H1 (cell line): ENCODE results near the gene UNC13D. TPM values are rescaled to one million over a fixed set of nuclear protein-coding genes. Genes with fewer than 3 reads are reported as not detected.

Experiments
- CTCF ChIA-PET: fragments of 300-600 bp; sonication (Branson Sonifier 250); formaldehyde crosslinking; loops from one replicate; lab custom pipeline; 2021; ENCODE audit not compliant: partially characterized antibody; lab: Charles Lee
- POLR2A ChIA-PET: fragments of 300-600 bp; sonication (Branson Sonifier 250); formaldehyde crosslinking; loops from one replicate; lab custom pipeline; 2021; ENCODE audit warnings: inconsistent platforms; ENCODE audit not compliant: partially characterized antibody; lab: Charles Lee
- DNase-seq, 2 experiments: peaks; one replicate each; pipeline versions ENCODE4 v3.0.0 to v3.0.0-alpha.2; 2010 to 2022; ENCODE audit warnings: low spot score in 2 of 2, low read depth in 1 of 2, mixed read lengths in 1 of 2
- FAIRE-seq: peaks from 2 replicates; lab custom pipeline; 2011; peaks lifted over from hg19 to GRCh38; lab: Jason Lieb, UNC
- H2AFZ ChIP-seq: 2 replicates; pipeline ENCODE4 v1.8.1; 2012; ENCODE audit warnings: low read length, inconsistent platforms
- H2AK5ac ChIP-seq: 2 replicates; pipeline ENCODE4 v1.6.1; 2013; ENCODE audit warnings: low read depth, low read length
- H2BK120ac ChIP-seq: replicated peaks from 2 replicates; pipeline ENCODE3; 2013; ENCODE audit warnings: low read depth, low read length, inconsistent platforms
- H2BK12ac ChIP-seq: 2 replicates; pipeline ENCODE4 v1.6.1; 2013; ENCODE audit warnings: low read depth, low read length
- H2BK15ac ChIP-seq: 2 replicates; pipeline ENCODE4 v1.6.1; 2013; ENCODE audit warnings: low read length
- H2BK20ac ChIP-seq: 2 replicates; pipeline ENCODE4 v1.6.1; 2013; ENCODE audit warnings: low read length
- H2BK5ac ChIP-seq: 2 replicates; pipeline ENCODE4 v1.6.1; 2013; ENCODE audit warnings: low read depth, low read length
- H3K14ac ChIP-seq: 2 replicates; pipeline ENCODE4 v1.6.1; 2013; ENCODE audit warnings: inconsistent platforms; ENCODE audit not compliant: insufficient read length
- H3K18ac ChIP-seq: 2 replicates; pipeline ENCODE4 v1.6.1; 2013; ENCODE audit warnings: low read length; ENCODE audit errors: extremely low read depth
- H3K23ac ChIP-seq: 2 replicates; pipeline ENCODE4 v1.6.1; 2013; ENCODE audit warnings: inconsistent platforms; ENCODE audit not compliant: insufficient read length
- H3K23me2 ChIP-seq: 2 replicates; pipeline ENCODE4 v1.6.1; 2013; ENCODE audit warnings: low read depth, low read length
- H3K27ac ChIP-seq: 2 replicates; pipeline ENCODE4 v1.6.1; 2011; ENCODE audit warnings: low read depth, low read length, inconsistent platforms
- H3K27me3 ChIP-seq, 4 experiments: replicated peaks in 1 of 4; 1 replicate in 1 of 4; 2 replicates in 3 of 4; pipeline versions ENCODE4 v1.6.1 to v1.8.1; 2011 to 2013; ENCODE audit warnings: low read length in 3 of 4, mild to moderate bottlenecking in 3 of 4, inconsistent platforms in 2 of 4, mixed read lengths in 2 of 4, moderate library complexity in 1 of 4; ENCODE audit not compliant: control insufficient read depth in 3 of 4, insufficient read depth in 3 of 4; ENCODE audit errors: extremely low read depth in 1 of 4
- H3K36me3 ChIP-seq, 4 experiments: 2 replicates each; pipeline versions ENCODE4 v1.6.1 to v1.8.1; 2011 to 2013; ENCODE audit warnings: mild to moderate bottlenecking in 4 of 4, low read length in 3 of 4, moderate library complexity in 2 of 4, control low read depth in 1 of 4, inconsistent platforms in 1 of 4; ENCODE audit not compliant: insufficient read depth in 4 of 4, control insufficient read depth in 2 of 4
- H3K4ac ChIP-seq: replicated peaks from 2 replicates; pipeline ENCODE3; 2013; ENCODE audit warnings: low read length, low read depth, mixed read lengths, inconsistent platforms; ENCODE audit not compliant: insufficient read length
- H3K4me1 ChIP-seq, 4 experiments: replicated peaks in 1 of 4; 1 replicate in 1 of 4; 2 replicates in 3 of 4; pipeline versions ENCODE4 v1.6.1 to v1.8.1; 2011 to 2013; ENCODE audit warnings: low read length in 3 of 4, inconsistent platforms in 2 of 4, mixed read lengths in 1 of 4; ENCODE audit not compliant: insufficient read depth in 4 of 4, control insufficient read depth in 3 of 4
- H3K4me2 ChIP-seq, 2 experiments: 2 replicates each; pipeline versions ENCODE4 v1.6.1 to v1.8.1; 2011 to 2013; ENCODE audit warnings: low read depth in 2 of 2, low read length in 2 of 2, control low read depth in 1 of 2, inconsistent platforms in 1 of 2, mild to moderate bottlenecking in 1 of 2; ENCODE audit not compliant: insufficient read depth in 1 of 2
- H3K4me3 ChIP-seq, 4 experiments: fragments of 200-600, 300-600 bp in 1 of 4; sonication (generic), shearing (Covaris generic), sonication (Bioruptor Twin) in 1 of 4; 2 replicates each; pipeline versions ENCODE4 v1.5.1 to v1.8.1; 2011 to 2016; ENCODE audit warnings: low read length in 4 of 4, low read depth in 3 of 4, control low read depth in 2 of 4, inconsistent platforms in 2 of 4, mild to moderate bottlenecking in 2 of 4, mixed read lengths in 1 of 4, moderate library complexity in 1 of 4; ENCODE audit not compliant: insufficient read depth in 2 of 4; ENCODE audit errors: extremely low read depth in 1 of 4
- H3K56ac ChIP-seq: replicated peaks from 2 replicates; pipeline ENCODE3; 2013; ENCODE audit warnings: low read depth, mild to moderate bottlenecking, mixed read lengths, low read length, inconsistent platforms; ENCODE audit not compliant: insufficient read length
- H3K79me1 ChIP-seq: 2 replicates; pipeline ENCODE4 v1.6.1; 2013; ENCODE audit warnings: low read depth, low read length, control low read depth
- H3K79me2 ChIP-seq, 2 experiments: 2 replicates each; pipeline versions ENCODE4 v1.6.1 to v1.8.1; 2012 to 2013; ENCODE audit warnings: low read length in 2 of 2, mild to moderate bottlenecking in 2 of 2, inconsistent platforms in 1 of 2; ENCODE audit not compliant: insufficient read depth in 2 of 2, control insufficient read depth in 1 of 2
- H3K9ac ChIP-seq, 4 experiments: replicated peaks in 1 of 4; 1 replicate in 1 of 4; 2 replicates in 3 of 4; pipeline versions ENCODE4 v1.6.1 to v1.8.1; 2011 to 2013; ENCODE audit warnings: low read depth in 3 of 4, low read length in 3 of 4, control low read depth in 2 of 4, mild to moderate bottlenecking in 2 of 4, moderate library complexity in 2 of 4, inconsistent platforms in 1 of 4; ENCODE audit errors: extremely low read depth in 1 of 4
- H3K9me3 ChIP-seq, 2 experiments: 2 replicates each; pipeline versions ENCODE4 v1.6.1 to v1.8.1; 2012 to 2013; ENCODE audit warnings: mild to moderate bottlenecking in 2 of 2, moderate library complexity in 2 of 2, control low read depth in 1 of 2, inconsistent platforms in 1 of 2, low read depth in 1 of 2, low read length in 1 of 2, mixed read lengths in 1 of 2; ENCODE audit not compliant: insufficient read depth in 2 of 2
- H4K20me1 ChIP-seq, 2 experiments: replicated peaks in 1 of 2; 2 replicates each; pipeline versions ENCODE3 to v1.8.1; 2011 to 2013; ENCODE audit warnings: inconsistent platforms in 2 of 2, low read length in 2 of 2, mild to moderate bottlenecking in 1 of 2; ENCODE audit not compliant: insufficient read depth in 2 of 2, control insufficient read depth in 1 of 2
- H4K5ac ChIP-seq: 2 replicates; pipeline ENCODE4 v1.6.1; 2013; ENCODE audit warnings: low read length, low read depth, mixed read lengths, inconsistent platforms; ENCODE audit not compliant: insufficient read length
- H4K8ac ChIP-seq: 2 replicates; pipeline ENCODE4 v1.8.0; 2013; ENCODE audit warnings: mild to moderate bottlenecking, moderate library complexity, low read length, inconsistent platforms; ENCODE audit not compliant: insufficient read depth; ENCODE audit errors: extremely low read depth
- H4K91ac ChIP-seq: replicated peaks from 2 replicates; pipeline ENCODE3; 2013; ENCODE audit warnings: low read length, mixed read lengths, inconsistent platforms; ENCODE audit not compliant: insufficient read length
- CBX5 ChIP-seq: fragments of 300-800, 300-1000 bp; sonication (generic); IDR thresholded peaks from 2 replicates; pipeline ENCODE4 v1.7.1; 2016; ENCODE audit warnings: antibody characterized with exemption, low read length, low read depth
- CHD1 ChIP-seq: IDR thresholded peaks from 2 replicates; pipeline ENCODE4 v1.6.1; 2012; ENCODE audit warnings: low read depth, low read length, improper control_type of control experiment
- CREB1 ChIP-seq: IDR thresholded peaks from 2 replicates; pipeline ENCODE4 v1.6.1; 2012; ENCODE audit warnings: inconsistent platforms
- NANOG ChIP-seq: IDR thresholded peaks from 2 replicates; pipeline ENCODE4 v1.6.1; 2011; ENCODE audit warnings: low read length, low read depth, mild to moderate bottlenecking, inconsistent platforms; ENCODE audit not compliant: insufficient read depth, poor library complexity, severe bottlenecking
- PHF8 ChIP-seq: fragments of 200-600 bp; sonication (generic); conservative IDR thresholded peaks from 2 replicates; pipeline ENCODE4 v1.7.1; 2012; ENCODE audit warnings: low read depth, mild to moderate bottlenecking, inconsistent platforms, low read length, moderate library complexity
- RBBP5 ChIP-seq: IDR thresholded peaks from 2 replicates; pipeline ENCODE4 v1.7.1; 2012; ENCODE audit warnings: low read depth, mild to moderate bottlenecking, inconsistent platforms, low read length, moderate library complexity, borderline replicate concordance
- SIRT6 ChIP-seq: IDR thresholded peaks from one replicate; pipeline ENCODE4 v1.7.1; 2012; ENCODE audit warnings: low read length, inconsistent platforms
- TEAD4 ChIP-seq: IDR thresholded peaks from 2 replicates; pipeline ENCODE4 v1.6.1; 2012; ENCODE audit warnings: low read depth, low read length, inconsistent platforms, mixed read lengths
- WGBS, 2 experiments: shearing (Covaris generic) in 1 of 2; methylation state at CpG; one replicate each; pipeline versions ENCODE4 v1.1.6 to v1.1.7; 2013 to 2015; ENCODE audit warnings: low lambda C conversion rate in 2 of 2, mixed read lengths in 2 of 2, inconsistent platforms in 1 of 2, low coverage in 1 of 2, missing lambda C conversion rate in 1 of 2; ENCODE audit not compliant: insufficient replicate concordance in 2 of 2, insufficient coverage in 1 of 2, insufficient read length in 1 of 2; ENCODE audit errors: extremely low coverage in 1 of 2, missing lambda C conversion rate in 1 of 2; 5-methylcytosine and 5-hydroxymethylcytosine counted together
- polyA plus RNA-seq, 7 experiments: library from polyadenylated mRNA; depleted of rRNA in 3 of 7; stranded (reverse) in 5 of 7; unstranded in 2 of 7; fragments of >200 nt in 5 of 7; fragments of 200-250 nt in 2 of 7; gene quantifications; 1 replicate in 5 of 7; 2 replicates in 1 of 7; 4 replicates in 1 of 7; pipeline versions ENCODE4 v1.2.1 to v1.2.3, GENCODE V29; 2011 to 2013; ENCODE audit warnings: missing spikeins in 2 of 7, mixed read lengths in 2 of 7
- total RNA-seq: library from RNA; stranded (reverse); fragmentation: NEBNext Ultra II Directional; extraction: Animal tissue kit (Norgen Biotek cat#: 25700); gene quantifications from 2 replicates; pipeline ENCODE4 v1.2.1, GENCODE V29; 2021
- TF ChIP-seq, protein P1 (sequence below): IDR thresholded peaks from 2 replicates; pipeline ENCODE4 v1.6.1; 2012; ENCODE audit warnings: low read length, inconsistent platforms
- TF ChIP-seq, protein P2 (sequence below): IDR thresholded peaks from 2 replicates; pipeline ENCODE4 v1.6.1; 2012; ENCODE audit warnings: inconsistent platforms

UNC13D gene
- total and polyA plus RNA-seq, 2 of the 8 experiments (the other 6 are each of a cell fraction or from before 2014, with no cell fraction given): 3.6 to 8.4 TPM

GRCh38 chr17:75795820-75796607 lies 48.2 kb downstream of the UNC13D start:
- Histone ChIP-seq H3K23ac (no peak overlapping the region), H2BK12ac (no peak overlapping the region), H3K79me2 (peaks cover 0 to 53% of the 10 kb centered on the region in 2 experiments; a peak in 2 of 4 replicates), H2AK5ac (no peak overlapping the region), H3K27me3 (no peaks in the 10 kb centered on the region), H3K79me1 (peaks cover 8% of the 10 kb centered on the region), H3K56ac (no peak overlapping the region), H3K23me2 (no peaks in the 10 kb centered on the region), H2BK120ac (no peak overlapping the region), H2BK15ac (no peak overlapping the region), H3K4me1 (no peaks in the 10 kb centered on the region), H2BK20ac (no peak overlapping the region), H3K18ac (no peak overlapping the region), H4K20me1 (peaks cover 2 to 24% of the 10 kb centered on the region in 2 experiments), H2AFZ (no peak overlapping the region), H3K14ac (no peak overlapping the region), H3K36me3 (peaks cover 4 to 32% (median 20%) of the 10 kb centered on the region in 4 experiments; a peak in 7 of 8 replicates), H3K4ac (no peak overlapping the region), H2BK5ac (no peak overlapping the region), H3K4me2 (no peak overlapping the region), H3K9ac (no peak overlapping the region), H3K9me3 (no peaks in the 10 kb centered on the region), H3K4me3 (no peak overlapping the region), H4K8ac (no peak overlapping the region), H4K91ac (no peak overlapping the region), H4K5ac (no peak overlapping the region), H3K27ac (no peak overlapping the region)
- ChIA-PET POLR2A (interaction anchor here (0.6 to 6.6 kb wide), 7 partner anchors 10 to 21 kb away, joined by 3 to 52 read pairs (median 4); partner anchors contain the start of gene UNK), CTCF (interaction anchor here (0.6 to 3.8 kb wide), 12 partner anchors 9 to 150 kb away, joined by 3 to 18 read pairs (median 4); partner anchors contain the start of gene GALK1)
- WGBS, 2 experiments: 94% methylated on average over 8 of the region's 8 CpGs; no CpG with 5 or more reads in 1 of the 2 experiments
- FAIRE-seq (no peak), DNase-seq (no peak)
- TF ChIP-seq TEAD4 (no peak), SIRT6 (no peak), CBX5 (no peak), CREB1 (no peak), RBBP5 (no peak), CHD1 (no peak), NANOG (no peak), PHF8 (no peak)
- TF ChIP-seq, protein P1, sequence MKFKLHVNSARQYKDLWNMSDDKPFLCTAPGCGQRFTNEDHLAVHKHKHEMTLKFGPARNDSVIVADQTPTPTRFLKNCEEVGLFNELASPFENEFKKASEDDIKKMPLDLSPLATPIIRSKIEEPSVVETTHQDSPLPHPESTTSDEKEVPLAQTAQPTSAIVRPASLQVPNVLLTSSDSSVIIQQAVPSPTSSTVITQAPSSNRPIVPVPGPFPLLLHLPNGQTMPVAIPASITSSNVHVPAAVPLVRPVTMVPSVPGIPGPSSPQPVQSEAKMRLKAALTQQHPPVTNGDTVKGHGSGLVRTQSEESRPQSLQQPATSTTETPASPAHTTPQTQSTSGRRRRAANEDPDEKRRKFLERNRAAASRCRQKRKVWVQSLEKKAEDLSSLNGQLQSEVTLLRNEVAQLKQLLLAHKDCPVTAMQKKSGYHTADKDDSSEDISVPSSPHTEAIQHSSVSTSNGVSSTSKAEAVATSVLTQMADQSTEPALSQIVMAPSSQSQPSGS: no peak
- TF ChIP-seq, protein P2, sequence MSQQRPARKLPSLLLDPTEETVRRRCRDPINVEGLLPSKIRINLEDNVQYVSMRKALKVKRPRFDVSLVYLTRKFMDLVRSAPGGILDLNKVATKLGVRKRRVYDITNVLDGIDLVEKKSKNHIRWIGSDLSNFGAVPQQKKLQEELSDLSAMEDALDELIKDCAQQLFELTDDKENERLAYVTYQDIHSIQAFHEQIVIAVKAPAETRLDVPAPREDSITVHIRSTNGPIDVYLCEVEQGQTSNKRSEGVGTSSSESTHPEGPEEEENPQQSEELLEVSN: no peak
